B cell (primary cell): ENCODE data around the gene MIDN. TPM values are rescaled to one million over a fixed set of nuclear protein-coding genes. Genes with fewer than 3 reads are reported as not detected.

Experiments used
- ATAC-seq: fragments of 200-7000 bp; cut with Tn5 transposase; one replicate; pipeline ENCODE4 v1.10.0; 2021; ENCODE audit warnings: low read depth, mild to moderate bottlenecking, moderate number of reproducible peaks, moderate library complexity
- CTCF ChIA-PET: fragments of 350-600 bp; sonication (Branson Sonifier 250); formaldehyde crosslinking; loops from one replicate; lab custom pipeline; 2021; ENCODE audit warnings: antibody characterized with exemption, inconsistent platforms; lab: Charles Lee
- POLR2A ChIA-PET: fragments of 350-600 bp; sonication (Branson Sonifier 250); formaldehyde crosslinking; loops from one replicate; lab custom pipeline; 2021; ENCODE audit warnings: antibody characterized with exemption; lab: Charles Lee
- DNase-seq: peaks from one replicate; pipeline ENCODE4 v3.0.0; 2013
- H2AFZ ChIP-seq: 2 replicates; pipeline ENCODE4 v1.6.1; 2012; ENCODE audit warnings: mild to moderate bottlenecking, low read depth, low read length; ENCODE audit not compliant: insufficient read depth, poor library complexity, severe bottlenecking
- H3K27ac ChIP-seq, 2 donors: 1 replicate in 1 of 2; 2 replicates in 1 of 2; pipeline ENCODE4 v1.5.1; 2012 to 2013; ENCODE audit warnings: low read length in 2 of 2, mild to moderate bottlenecking in 2 of 2, moderate library complexity in 1 of 2
- H3K27me3 ChIP-seq, 4 experiments: fragments of 200-600 bp in 1 of 4; sonication (generic) in 1 of 4; replicated peaks in 1 of 4; 1 replicate in 2 of 4; 2 replicates in 2 of 4; pipeline versions ENCODE4 v1.6.1 to v1.7.0; 2013 to 2016; ENCODE audit warnings: low read length in 3 of 4, mild to moderate bottlenecking in 2 of 4, mixed read lengths in 1 of 4, moderate library complexity in 1 of 4; ENCODE audit not compliant: insufficient read depth in 4 of 4, control insufficient read depth in 3 of 4; ENCODE audit errors: control extremely low read depth in 1 of 4
- H3K36me3 ChIP-seq, 2 experiments: replicated peaks in 1 of 2; 1 replicate in 1 of 2; 2 replicates in 1 of 2; pipeline versions ENCODE4 v1.6.1 to v1.7.1; 2013; ENCODE audit warnings: low read length in 1 of 2; ENCODE audit not compliant: insufficient read depth in 2 of 2, control insufficient read depth in 1 of 2; ENCODE audit errors: control extremely low read depth in 1 of 2, extremely low read depth in 1 of 2
- H3K4me1 ChIP-seq, 2 donors: fragments of 200-600 bp in 1 of 2; sonication (generic) in 1 of 2; 1 replicate in 1 of 2; 2 replicates in 1 of 2; pipeline versions ENCODE4 v1.5.1 to v1.6.1; 2013 to 2017; ENCODE audit warnings: low read length in 2 of 2; ENCODE audit not compliant: control insufficient read depth in 2 of 2, insufficient read depth in 2 of 2
- H3K4me2 ChIP-seq: replicated peaks from 2 replicates; pipeline ENCODE3; 2012; ENCODE audit warnings: mild to moderate bottlenecking, low read depth, low read length; ENCODE audit not compliant: poor library complexity, severe bottlenecking
- H3K4me3 ChIP-seq, 5 experiments: fragments of 200-600 bp in 1 of 5; sonication (generic) in 1 of 5; 1 replicate in 3 of 5; 2 replicates in 2 of 5; pipeline versions ENCODE4 v1.5.1 to v1.7.0; 2011 to 2016; ENCODE audit warnings: low read length in 4 of 5, mild to moderate bottlenecking in 4 of 5, low read depth in 2 of 5, control low read depth in 1 of 5, moderate library complexity in 1 of 5; ENCODE audit not compliant: insufficient read depth in 1 of 5; ENCODE audit errors: control extremely low read depth in 1 of 5, extremely low read depth in 1 of 5
- H3K79me2 ChIP-seq: fragments of 200-600 bp; sonication (generic); one replicate; pipeline ENCODE4 v1.6.0; 2016; ENCODE audit warnings: low read length; ENCODE audit not compliant: control insufficient read depth, insufficient read depth
- H3K9ac ChIP-seq: fragments of 200-600 bp; sonication (generic); 2 replicates; pipeline ENCODE4 v1.6.1; 2017; ENCODE audit warnings: mild to moderate bottlenecking, low read length, moderate library complexity
- H3K9me3 ChIP-seq, 3 donors: one replicate each; pipeline versions ENCODE4 v1.6.1 to v1.7.1; 2013; ENCODE audit warnings: low read length in 2 of 3; ENCODE audit not compliant: control insufficient read depth in 2 of 3, insufficient read depth in 1 of 3; ENCODE audit errors: control extremely low read depth in 1 of 3
- H4K20me1 ChIP-seq: 2 replicates; pipeline ENCODE4 v1.6.0; 2012; ENCODE audit warnings: mild to moderate bottlenecking, low read length; ENCODE audit not compliant: insufficient read depth, control insufficient read depth, poor library complexity, severe bottlenecking
- H3K27ac Mint-ChIP-seq: one replicate; pipeline ENCODE4 v1.8.0; 2021; ENCODE audit warnings: mixed read lengths
- H3K27me3 Mint-ChIP-seq: one replicate; pipeline ENCODE4 v1.8.0; 2021; ENCODE audit warnings: mixed read lengths
- H3K4me1 Mint-ChIP-seq: one replicate; pipeline ENCODE4 v1.8.0; 2021; ENCODE audit warnings: mixed read lengths
- H3K4me3 Mint-ChIP-seq: one replicate; pipeline ENCODE4 v1.8.0; 2021; ENCODE audit warnings: mixed read lengths
- H3K9me3 Mint-ChIP-seq: one replicate; pipeline ENCODE4 v1.8.0; 2022; ENCODE audit warnings: mixed read lengths; ENCODE audit not compliant: insufficient read depth
- CTCF ChIP-seq: fragments of 200-600 bp; IDR thresholded peaks from one replicate; pipeline ENCODE4 v1.8.0; 2022; ENCODE audit warnings: antibody characterized with exemption, mild to moderate bottlenecking
- EZH2 ChIP-seq: IDR thresholded peaks from 2 replicates; pipeline ENCODE4 v1.6.1; 2012; ENCODE audit warnings: borderline replicate concordance, low read depth, mild to moderate bottlenecking, moderate library complexity, low read length; ENCODE audit not compliant: insufficient read depth, poor library complexity, severe bottlenecking
- WGBS: methylation state at CpG from one replicate; pipeline ENCODE4 v1.1.5; 2013; ENCODE audit warnings: missing lambda C conversion rate; ENCODE audit not compliant: insufficient coverage; 5-methylcytosine and 5-hydroxymethylcytosine counted together
- intact Hi-C: fragments of 100-400 bp; cut with micrococcal nuclease; formaldehyde crosslinking; loops from one replicate; pipeline ENCODE4 v1.10.0; 2022
- polyA plus RNA-seq: library from polyadenylated mRNA; depleted of rRNA; stranded (reverse); fragments of >200 nt; gene quantifications from 2 replicates; pipeline ENCODE4 v1.2.3, GENCODE V29; 2012
- total RNA-seq, 2 donors: library from RNA; stranded (reverse); fragments of 120-200 nt in 1 of 2; gene quantifications; 1 replicate in 1 of 2; 2 replicates in 1 of 2; pipeline versions ENCODE4 v1.2.3 to v1.2.4, GENCODE V29; 2013 to 2022

The MIDN gene
- total and polyA plus RNA-seq, 2 donors (not counting 1 experiment from before 2014, with no cell fraction given), result 98.5 to 156 TPM

- no peaks in the 10 kb centered on the region for H3K9me3 ChIP-seq
- no peak for TF ChIP-seq CTCF
- TF ChIP-seq EZH2, result no peak
- H3K9me3 Mint-ChIP-seq, result no peaks in the 10 kb centered on the region
- peak overlapping the region; percentile 89 to 94 for H3K27ac ChIP-seq
- H4K20me1 ChIP-seq, result peaks cover 69% of the 10 kb centered on the region
- POLR2A ChIA-PET, result interaction anchor here (0.8 to 10.7 kb wide), 8 partner anchors 9 to 216 kb away, joined by 3 to 305 read pairs (median 7); partner anchors contain the start of genes CIRBP and FAM174C
- peaks cover 74% of the 10 kb centered on the region for H3K79me2 ChIP-seq
- peaks cover 0 to 50% of the 10 kb centered on the region in 2 experiments for H3K36me3 ChIP-seq
- H3K27me3 ChIP-seq, result no peaks in the 10 kb centered on the region
- DNase-seq, result no peak
- peak overlapping the region in 4 of 5 experiments; percentile 72 to 92 (median 88) for H3K4me3 ChIP-seq
- no peak overlapping the region for H2AFZ ChIP-seq
- peaks cover 42 to 71% of the 10 kb centered on the region in 2 donors for H3K4me1 ChIP-seq
- H3K9ac ChIP-seq, result peak overlapping the region; percentile 86
- no peak for ATAC-seq
- H3K4me2 ChIP-seq, result peak overlapping the region; percentile 98
- CTCF ChIA-PET, result interaction anchor here (0.8 to 5.8 kb wide), 4 partner anchors 9 to 21 kb away, joined by 3 to 113 read pairs (median 25); partner anchors contain the start of gene CIRBP
- H3K27ac Mint-ChIP-seq, result peak overlapping the region; percentile 92
- intact Hi-C loops, result no loop called here
- peaks cover 50% of the 10 kb centered on the region for H3K4me1 Mint-ChIP-seq
- H3K27me3 Mint-ChIP-seq, result no peaks in the 10 kb centered on the region
- 59% methylated on average over 20 of the region's 23 CpGs for WGBS
- H3K4me3 Mint-ChIP-seq, result peak overlapping the region; percentile 79
These were observed 5.2 kb downstream of the MIDN start for GRCh38 chr19:1253514-1254080.

GRCh38 chr19:1254081-1254527 is 5.7 kb downstream of the MIDN start:
- ATAC-seq (no peak), DNase-seq (no peak)
- Histone ChIP-seq H3K79me2 (peaks cover 74% of the 10 kb centered on the region), H3K27ac (peak overlapping the region in 1 of 2 donors; percentile 94), H3K9me3 (no peaks in the 10 kb centered on the region), H3K4me1 (peaks cover 42 to 76% of the 10 kb centered on the region in 2 donors), H3K27me3 (no peaks in the 10 kb centered on the region), H4K20me1 (peaks cover 69% of the 10 kb centered on the region), H3K4me3 (no peak overlapping the region), H3K9ac (no peak overlapping the region), H3K36me3 (peaks cover 0 to 50% of the 10 kb centered on the region in 2 experiments), H2AFZ (no peak overlapping the region), H3K4me2 (peak overlapping the region; percentile 98)
- H3K4me3 Mint-ChIP-seq, result peak overlapping the region; percentile 52
- TF ChIP-seq EZH2 (no peak), CTCF (no peak)
- intact Hi-C loops, result no loop called here
- peaks cover 55% of the 10 kb centered on the region for H3K4me1 Mint-ChIP-seq
- WGBS, result 83% methylated on average over 22 of the region's 37 CpGs
- POLR2A ChIA-PET, result interaction anchor here (2.8 to 10.7 kb wide), 2 partner anchors 9 to 11 kb away, joined by 23 to 305 read pairs; partner anchors contain the start of gene CIRBP
- no peaks in the 10 kb centered on the region for H3K27me3 Mint-ChIP-seq
- no peaks in the 10 kb centered on the region for H3K9me3 Mint-ChIP-seq
- peak overlapping the region; percentile 78 for H3K27ac Mint-ChIP-seq
- CTCF ChIA-PET, result interaction anchor here (3.8 to 5.8 kb wide), 2 partner anchors 10 kb away, joined by 42 to 113 read pairs; no protein-coding TSS in a partner anchor
